Spleen (tissue), 11 donors: ENCODE results near the gene NDNF. TPM values are rescaled to one million over a fixed set of nuclear protein-coding genes. Genes with fewer than 3 reads are reported as not detected.

Experiments
- DNase-seq: peaks from one replicate; pipeline ENCODE4 v3.0.0-alpha.2; 2020
- H3K27ac ChIP-seq, 8 donors: fragments of 200-600 bp; sonication (generic) in 7 of 8; 1 replicate in 4 of 8; 2 replicates in 4 of 8; pipeline versions ENCODE4 v1.5.0 to v1.8.0; 2016 to 2021; ENCODE audit warnings: inconsistent platforms in 4 of 8, mild to moderate bottlenecking in 4 of 8, moderate library complexity in 1 of 8
- H3K27me3 ChIP-seq, 7 donors: fragments of 200-600 bp; sonication (generic) in 6 of 7; replicated peaks in 1 of 7; 1 replicate in 4 of 7; 2 replicates in 3 of 7; pipeline versions ENCODE4 v1.5.0 to v1.8.0; 2016 to 2021; ENCODE audit warnings: inconsistent platforms in 3 of 7, mild to moderate bottlenecking in 1 of 7
- H3K36me3 ChIP-seq, 6 donors: fragments of 200-600 bp; sonication (generic) in 5 of 6; 1 replicate in 4 of 6; 2 replicates in 2 of 6; pipeline versions ENCODE4 v1.5.0 to v1.8.0; 2016 to 2021; ENCODE audit warnings: inconsistent platforms in 2 of 6
- H3K4me1 ChIP-seq, 6 donors: fragments of 200-600 bp; sonication (generic) in 5 of 6; 1 replicate in 3 of 6; 2 replicates in 3 of 6; pipeline versions ENCODE4 v1.5.0 to v1.8.0; 2016 to 2021; ENCODE audit warnings: inconsistent platforms in 3 of 6
- H3K4me3 ChIP-seq, 8 donors: fragments of 200-600 bp; sonication (generic) in 7 of 8; 1 replicate in 4 of 8; 2 replicates in 4 of 8; pipeline versions ENCODE4 v1.5.0 to v1.8.0; 2016 to 2021; ENCODE audit warnings: inconsistent platforms in 4 of 8, mild to moderate bottlenecking in 4 of 8, moderate library complexity in 2 of 8
- H3K9me3 ChIP-seq, 8 donors: fragments of 200-600 bp; sonication (generic) in 7 of 8; 1 replicate in 4 of 8; 2 replicates in 4 of 8; pipeline versions ENCODE4 v1.5.0 to v1.8.0; 2016 to 2021; ENCODE audit warnings: inconsistent platforms in 4 of 8
- POLR2A ChIP-seq, 3 donors: fragments of 450-650 bp; IDR thresholded peaks; one replicate each; pipeline ENCODE4 v1.5.1; 2017; ENCODE audit warnings: antibody characterized with exemption in 3 of 3, mild to moderate bottlenecking in 1 of 3
- POLR2AphosphoS5 ChIP-seq, 3 donors: sonication (generic); formaldehyde crosslinking; IDR thresholded peaks; one replicate each; pipeline ENCODE4 v1.5.1; 2017; ENCODE audit warnings: antibody characterized with exemption in 3 of 3
- WGBS, 5 donors: extraction: QIAGEN DNeasy Blood & Tissue Kit in 3 of 5; methylation state at CpG; one replicate each; pipeline versions ENCODE4 v1.1.5 to v1.1.7; 2013 to 2018; 5-methylcytosine and 5-hydroxymethylcytosine counted together
- intact Hi-C: fragments of 100-400 bp; cut with DNase I; formaldehyde crosslinking; loops from one replicate; pipeline ENCODE4 v1.15.0; 2023; ENCODE audit warnings: low total_unique reads
- polyA plus RNA-seq, 3 donors: library from polyadenylated mRNA; stranded (reverse); fragments of 200-250 nt; gene quantifications; one replicate each; pipeline ENCODE4 v1.2.1, GENCODE V29; 2013
- total RNA-seq, 7 donors: library from RNA; depleted of rRNA in 3 of 7; stranded (reverse); fragments of >200 nt in 3 of 7; fragmentation: NEBNext Ultra II Directional in 4 of 7; extraction: Animal tissue kit (Norgen Biotek cat#: 25700) in 4 of 7; gene quantifications; one replicate each; pipeline versions ENCODE4 v1.1.0 to v1.2.1, GENCODE V29; 2016 to 2021
- TF ChIP-seq, protein P1 (sequence below), 11 experiments: fragments of 200-600 bp in 7 of 11; fragments of 450-650 bp in 4 of 11; sonication (generic) in 4 of 11; IDR thresholded peaks in 8 of 11; conservative IDR thresholded peaks in 3 of 11; 1 replicate in 7 of 11; 2 replicates in 4 of 11; pipeline versions ENCODE4 v1.4.0 to v1.8.0; 2016 to 2021; ENCODE audit warnings: antibody characterized with exemption in 11 of 11, inconsistent platforms in 4 of 11, mild to moderate bottlenecking in 1 of 11
- donor health status: healthy with polysubstance abuse.
- donor health status: DM: no; HTN: no; CAD: no; lungs with moderate emphysema.
- donor health status: DM: no; HTN: no; CAD: no.
- donor health status: Bipolar disorder and iron deficiency.
- donor health status: healthy.
- donor health status: DM: no; HTN: no; CAD: no.
- donor health status: DM: yes; HTN: yes; CAD: no.

The NDNF gene
- total and polyA plus RNA-seq, 10 donors, result 0.03 to 0.82 (median 0.20) TPM; not detected in 3

- intact Hi-C loops, result no loop called here
- no peaks in the 10 kb centered on the region for H3K9me3 ChIP-seq
- H3K4me3 ChIP-seq, result no peak overlapping the region
- no peak overlapping the region for H3K27ac ChIP-seq
- peaks cover 0 to 5% (median 0%) of the 10 kb centered on the region in 7 donors for H3K27me3 ChIP-seq
- no peak for TF ChIP-seq POLR2AphosphoS5 (IDR thresholded peaks at IDR 0.05)
- DNase-seq, result no peak
- WGBS, 5 donors, result 75 to 84% (median 79%) methylated on average over 3 of the region's 3 CpGs
- no peaks in the 10 kb centered on the region for H3K4me1 ChIP-seq
- no peaks in the 10 kb centered on the region for H3K36me3 ChIP-seq
Observed at GRCh38 chr4:121025540-121025939, 46.8 kb downstream of the NDNF start.

- no peaks in the 10 kb centered on the region for H3K9me3 ChIP-seq
- no peaks in the 10 kb centered on the region for H3K36me3 ChIP-seq
- H3K4me3 ChIP-seq, result no peak overlapping the region
- 89 to 100% (median 93%) methylated on average over 1 of the region's 1 CpG for WGBS, 5 donors
- no peak for DNase-seq
- no peaks in the 10 kb centered on the region for H3K4me1 ChIP-seq
- intact Hi-C loops, result no loop called here
- H3K27ac ChIP-seq, result no peak overlapping the region
- TF ChIP-seq POLR2A (IDR thresholded peaks at IDR 0.05) (no peak), POLR2AphosphoS5 (IDR thresholded peaks at IDR 0.05) (no peak)
- H3K27me3 ChIP-seq, result no peaks in the 10 kb centered on the region
Observed at GRCh38 chr4:121018543-121018942, 53.8 kb downstream of the NDNF start.

- DNase-seq, result no peak
- WGBS, 5 donors, result 64 to 87% (median 78%) methylated on average over 6 of the region's 6 CpGs
- intact Hi-C loops, result no loop called here
- TF ChIP-seq POLR2AphosphoS5 (IDR thresholded peaks at IDR 0.05), result no peak
- TF ChIP-seq POLR2A (IDR thresholded peaks at IDR 0.05), result no peak
- TF ChIP-seq, protein P1, sequence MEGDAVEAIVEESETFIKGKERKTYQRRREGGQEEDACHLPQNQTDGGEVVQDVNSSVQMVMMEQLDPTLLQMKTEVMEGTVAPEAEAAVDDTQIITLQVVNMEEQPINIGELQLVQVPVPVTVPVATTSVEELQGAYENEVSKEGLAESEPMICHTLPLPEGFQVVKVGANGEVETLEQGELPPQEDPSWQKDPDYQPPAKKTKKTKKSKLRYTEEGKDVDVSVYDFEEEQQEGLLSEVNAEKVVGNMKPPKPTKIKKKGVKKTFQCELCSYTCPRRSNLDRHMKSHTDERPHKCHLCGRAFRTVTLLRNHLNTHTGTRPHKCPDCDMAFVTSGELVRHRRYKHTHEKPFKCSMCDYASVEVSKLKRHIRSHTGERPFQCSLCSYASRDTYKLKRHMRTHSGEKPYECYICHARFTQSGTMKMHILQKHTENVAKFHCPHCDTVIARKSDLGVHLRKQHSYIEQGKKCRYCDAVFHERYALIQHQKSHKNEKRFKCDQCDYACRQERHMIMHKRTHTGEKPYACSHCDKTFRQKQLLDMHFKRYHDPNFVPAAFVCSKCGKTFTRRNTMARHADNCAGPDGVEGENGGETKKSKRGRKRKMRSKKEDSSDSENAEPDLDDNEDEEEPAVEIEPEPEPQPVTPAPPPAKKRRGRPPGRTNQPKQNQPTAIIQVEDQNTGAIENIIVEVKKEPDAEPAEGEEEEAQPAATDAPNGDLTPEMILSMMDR (IDR thresholded peaks at IDR 0.05 in 8 of 11, conservative IDR thresholded peaks at IDR 0.05 in 3 of 11), result no peak
- H3K27ac ChIP-seq, result no peak overlapping the region
- H3K9me3 ChIP-seq, result no peaks in the 10 kb centered on the region
- no peaks in the 10 kb centered on the region for H3K27me3 ChIP-seq
- H3K4me1 ChIP-seq, result no peaks in the 10 kb centered on the region
- H3K4me3 ChIP-seq, result no peak overlapping the region
- H3K36me3 ChIP-seq, result no peaks in the 10 kb centered on the region
Observed at GRCh38 chr4:121016611-121017010, 55.7 kb downstream of the NDNF start.

DNA sequence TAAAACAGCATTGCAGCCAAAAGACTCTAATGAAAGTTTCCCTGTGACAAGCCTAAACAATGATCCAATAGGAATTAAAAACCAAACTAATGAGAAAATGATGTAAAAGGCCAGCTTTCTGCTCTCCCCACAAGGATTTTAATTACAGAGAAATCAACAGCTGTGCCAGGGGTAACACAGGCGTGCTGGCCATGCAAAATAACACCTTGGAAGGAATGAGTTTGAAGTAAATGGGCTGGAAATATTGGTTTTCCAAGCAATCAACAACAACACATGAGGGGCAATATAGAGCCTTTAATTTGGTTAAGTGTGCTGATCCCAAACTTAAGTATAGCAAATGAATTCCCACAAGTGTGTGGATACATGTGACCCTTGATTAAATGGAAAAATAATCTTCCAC lies 56.9 kb downstream of the NDNF start:
- Histone ChIP-seq H3K9me3 (no peaks in the 10 kb centered on the region), H3K4me1 (no peaks in the 10 kb centered on the region), H3K27me3 (no peaks in the 10 kb centered on the region), H3K36me3 (no peaks in the 10 kb centered on the region), H3K4me3 (no peak overlapping the region), H3K27ac (no peak overlapping the region)
- TF ChIP-seq POLR2A (IDR thresholded peaks at IDR 0.05) (no peak), POLR2AphosphoS5 (IDR thresholded peaks at IDR 0.05) (no peak)
- TF ChIP-seq, protein P1 (IDR thresholded peaks at IDR 0.05 in 8 of 11, conservative IDR thresholded peaks at IDR 0.05 in 3 of 11), result no peak
- no peak for DNase-seq
- 63 to 82% (median 69%) methylated on average over 1 of the region's 1 CpG for WGBS, 5 donors
- intact Hi-C loops, result no loop called here

DNA sequence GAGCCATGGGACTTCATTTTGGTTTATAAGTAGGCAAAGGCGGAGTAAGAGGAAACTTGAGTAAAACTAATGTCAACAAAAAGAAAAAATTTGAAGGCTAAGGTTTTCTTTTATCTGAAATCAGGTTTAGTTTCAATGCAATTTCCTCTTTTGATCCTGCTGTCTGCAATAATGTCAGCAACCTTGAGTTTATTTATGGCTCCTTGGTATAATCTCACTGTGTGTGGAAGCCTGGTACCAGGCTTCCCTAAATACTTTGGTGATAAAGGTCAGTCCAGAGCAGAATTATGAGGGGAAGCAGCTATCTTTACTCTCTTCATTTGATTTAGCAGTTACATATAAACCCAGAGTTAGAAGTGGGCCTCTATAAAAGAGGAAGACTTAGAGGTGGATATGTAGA lies 57.8 kb downstream of the NDNF start:
- no peak overlapping the region for H3K4me3 ChIP-seq
- no peak for DNase-seq
- TF ChIP-seq, protein P1 (IDR thresholded peaks at IDR 0.05 in 8 of 11, conservative IDR thresholded peaks at IDR 0.05 in 3 of 11), result no peak
- no peaks in the 10 kb centered on the region for H3K4me1 ChIP-seq
- H3K27ac ChIP-seq, result no peak overlapping the region
- H3K27me3 ChIP-seq, result no peaks in the 10 kb centered on the region
- no peaks in the 10 kb centered on the region for H3K9me3 ChIP-seq
- WGBS, 5 donors, result 68 to 84% (median 76%) methylated on average over 1 of the region's 1 CpG
- H3K36me3 ChIP-seq, result no peaks in the 10 kb centered on the region
- intact Hi-C loops, result no loop called here
